Measurements from ENCODE around the gene SELENOM.

The SELENOM gene

DNA sequence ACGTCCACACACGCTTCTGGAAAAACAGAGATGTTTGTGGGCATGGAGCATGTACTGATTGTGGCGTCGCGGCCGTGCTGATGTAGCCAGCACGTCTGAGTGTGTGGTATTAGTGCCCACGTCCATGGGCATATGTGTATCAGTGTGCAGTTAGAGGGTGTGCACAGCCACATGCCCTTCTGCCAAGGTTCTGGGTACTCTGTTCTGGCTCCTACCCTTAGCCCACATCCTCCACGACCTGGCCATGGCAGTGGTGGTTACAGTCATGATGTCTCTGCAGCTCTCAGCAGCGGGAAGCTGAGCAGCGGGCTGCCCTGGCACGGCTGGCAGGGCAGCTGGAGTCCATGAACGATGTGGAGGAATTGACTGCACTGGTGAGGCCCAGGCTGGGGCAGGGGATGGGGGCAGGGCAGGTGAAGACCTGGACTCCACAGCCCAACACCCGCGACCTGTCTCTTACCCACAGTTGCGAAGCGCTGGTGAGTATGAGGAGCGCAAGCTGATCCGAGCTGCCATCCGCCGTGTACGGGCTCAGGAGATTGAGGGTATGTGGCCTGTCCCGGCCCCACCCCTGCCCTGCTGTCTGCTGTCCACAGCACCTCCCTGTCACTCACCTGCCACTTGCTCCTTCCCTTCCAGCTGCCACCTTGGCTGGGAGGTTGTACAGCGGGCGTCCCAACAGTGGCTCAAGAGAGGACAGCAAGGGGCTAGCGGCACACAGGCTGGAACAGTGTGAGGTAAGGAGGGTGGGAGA is 19.0 kb downstream of the SELENOM start:
- TF ChIP-seq, protein P1, sequence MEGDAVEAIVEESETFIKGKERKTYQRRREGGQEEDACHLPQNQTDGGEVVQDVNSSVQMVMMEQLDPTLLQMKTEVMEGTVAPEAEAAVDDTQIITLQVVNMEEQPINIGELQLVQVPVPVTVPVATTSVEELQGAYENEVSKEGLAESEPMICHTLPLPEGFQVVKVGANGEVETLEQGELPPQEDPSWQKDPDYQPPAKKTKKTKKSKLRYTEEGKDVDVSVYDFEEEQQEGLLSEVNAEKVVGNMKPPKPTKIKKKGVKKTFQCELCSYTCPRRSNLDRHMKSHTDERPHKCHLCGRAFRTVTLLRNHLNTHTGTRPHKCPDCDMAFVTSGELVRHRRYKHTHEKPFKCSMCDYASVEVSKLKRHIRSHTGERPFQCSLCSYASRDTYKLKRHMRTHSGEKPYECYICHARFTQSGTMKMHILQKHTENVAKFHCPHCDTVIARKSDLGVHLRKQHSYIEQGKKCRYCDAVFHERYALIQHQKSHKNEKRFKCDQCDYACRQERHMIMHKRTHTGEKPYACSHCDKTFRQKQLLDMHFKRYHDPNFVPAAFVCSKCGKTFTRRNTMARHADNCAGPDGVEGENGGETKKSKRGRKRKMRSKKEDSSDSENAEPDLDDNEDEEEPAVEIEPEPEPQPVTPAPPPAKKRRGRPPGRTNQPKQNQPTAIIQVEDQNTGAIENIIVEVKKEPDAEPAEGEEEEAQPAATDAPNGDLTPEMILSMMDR (conservative IDR thresholded peaks at IDR 0.05; ENCODE audit: control insufficient read depth, insufficient read depth, low read depth, low read length): no peak
- no peak overlapping the region for H3K4me3 ChIP-seq (ENCODE audit: control insufficient read depth, low read depth, low read length)
- DNase-seq (ENCODE audit: low read depth): no peak

DNA sequence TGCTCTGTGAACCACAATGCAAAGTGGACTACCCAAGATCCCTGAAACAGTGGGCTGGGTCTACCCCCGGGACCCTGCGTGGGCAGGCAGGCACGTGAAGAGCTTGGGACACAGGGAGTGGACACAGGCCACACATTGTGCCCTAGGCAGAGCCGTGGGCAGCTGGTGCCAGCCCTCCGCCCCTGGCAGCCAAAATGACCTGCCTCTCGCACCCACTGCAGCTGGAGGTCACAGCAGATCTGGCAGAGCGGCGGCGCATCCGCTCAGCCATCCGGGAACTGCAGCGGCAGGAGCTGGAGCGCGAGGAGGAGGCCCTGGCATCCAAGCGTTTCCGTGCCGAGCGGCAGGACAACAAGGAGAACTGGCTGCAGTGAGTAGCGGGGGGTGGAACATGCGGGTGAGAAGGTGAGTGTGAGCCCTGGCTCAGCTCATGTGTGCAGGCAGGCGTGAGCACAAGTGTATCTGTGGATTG is 19.6 kb downstream of the SELENOM start:
- no peak overlapping the region for H3K4me3 ChIP-seq (ENCODE audit: control insufficient read depth, low read depth, low read length)

DNA sequence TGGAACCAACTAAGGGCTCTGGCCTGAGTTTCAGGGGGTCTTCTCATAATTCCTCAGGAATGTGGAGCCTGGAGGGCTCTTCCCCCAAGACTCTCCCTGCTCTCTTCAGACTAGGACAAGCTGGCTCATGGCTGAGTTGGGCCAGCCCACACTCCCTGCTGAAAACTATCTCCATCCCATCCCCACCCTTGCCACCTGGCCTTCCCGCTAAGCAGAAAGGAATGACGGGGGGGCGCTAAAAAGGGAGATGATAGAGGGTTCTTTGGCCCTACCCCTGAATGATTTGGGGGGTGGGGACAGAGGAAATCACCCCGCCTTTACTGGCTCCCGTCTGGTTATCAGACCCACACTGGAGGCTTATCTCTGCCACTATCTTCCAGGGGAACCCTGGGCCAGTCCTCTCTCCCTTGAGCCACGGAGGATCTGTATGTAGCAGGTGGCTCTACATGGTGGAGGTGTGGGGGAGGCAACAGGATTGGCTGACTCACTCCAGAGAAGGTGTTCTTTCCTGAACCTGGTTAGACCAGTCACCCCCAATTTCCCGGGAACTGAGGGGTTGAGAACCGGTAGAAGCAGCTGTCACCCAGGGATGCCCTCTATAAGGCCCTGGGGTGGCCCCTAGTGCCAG is 20.6 kb downstream of the SELENOM start:
- no peak overlapping the region for H3K4me3 ChIP-seq (ENCODE audit: control insufficient read depth, low read depth, low read length)
- TF ChIP-seq, protein P1 (conservative IDR thresholded peaks at IDR 0.05; ENCODE audit: control insufficient read depth, insufficient read depth, low read depth, low read length): no peak
- DNase-seq (ENCODE audit: low read depth): no peak

More for the DNA sequence above, 19.6 kb downstream of the SELENOM start:
- DNase-seq (ENCODE audit: low read depth): no peak
- TF ChIP-seq, protein P1 (conservative IDR thresholded peaks at IDR 0.05; ENCODE audit: control insufficient read depth, insufficient read depth, low read depth, low read length): no peak

DNA sequence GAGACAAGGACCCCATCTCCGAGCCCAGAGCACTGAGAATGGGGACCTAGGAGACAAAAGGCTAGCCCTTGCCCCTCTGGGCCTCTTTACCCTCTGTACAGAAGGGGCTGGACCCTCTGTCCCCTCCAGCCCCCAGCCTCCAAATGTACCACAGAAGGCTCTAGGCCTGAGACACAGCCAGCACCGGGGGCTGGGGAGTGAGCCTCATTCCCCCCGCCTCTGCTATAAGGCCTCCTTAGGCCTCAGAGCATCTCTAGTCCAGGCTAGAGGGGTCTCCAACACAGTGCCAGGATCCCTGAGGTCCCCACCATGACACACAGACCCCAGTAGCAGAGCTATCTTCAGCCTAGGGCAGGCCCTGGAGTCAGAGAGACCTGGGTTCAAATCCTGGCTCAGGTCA is 21.4 kb downstream of the SELENOM start:
- H3K4me3 ChIP-seq (ENCODE audit: control insufficient read depth, low read depth, low read length): no peak overlapping the region
- DNase-seq (ENCODE audit: low read depth): no peak
- TF ChIP-seq, protein P1 (conservative IDR thresholded peaks at IDR 0.05; ENCODE audit: control insufficient read depth, insufficient read depth, low read depth, low read length): no peak

DNA sequence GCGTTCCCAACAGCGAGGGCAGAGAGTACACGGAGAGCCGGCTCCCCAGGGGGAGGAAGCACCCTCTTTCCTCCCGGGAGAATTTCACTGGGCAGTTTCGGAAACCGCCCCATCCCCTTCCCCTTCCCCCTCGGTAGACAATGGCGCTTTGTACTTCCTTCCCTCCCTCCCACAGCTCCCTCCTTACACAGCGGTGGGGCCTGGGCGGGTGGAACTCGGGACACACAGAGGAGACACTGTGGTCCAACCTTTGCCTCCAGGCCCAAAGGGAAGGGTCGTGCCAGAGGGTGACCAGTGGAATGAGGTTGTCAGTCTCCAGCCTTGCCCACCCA is 21.9 kb downstream of the SELENOM start:
- TF ChIP-seq, protein P1 (conservative IDR thresholded peaks at IDR 0.05; ENCODE audit: control insufficient read depth, insufficient read depth, low read depth, low read length): no peak
- no peak for DNase-seq (ENCODE audit: low read depth)
- peak overlapping the region; percentile 92 for H3K4me3 ChIP-seq (ENCODE audit: control insufficient read depth, low read depth, low read length)

DNA sequence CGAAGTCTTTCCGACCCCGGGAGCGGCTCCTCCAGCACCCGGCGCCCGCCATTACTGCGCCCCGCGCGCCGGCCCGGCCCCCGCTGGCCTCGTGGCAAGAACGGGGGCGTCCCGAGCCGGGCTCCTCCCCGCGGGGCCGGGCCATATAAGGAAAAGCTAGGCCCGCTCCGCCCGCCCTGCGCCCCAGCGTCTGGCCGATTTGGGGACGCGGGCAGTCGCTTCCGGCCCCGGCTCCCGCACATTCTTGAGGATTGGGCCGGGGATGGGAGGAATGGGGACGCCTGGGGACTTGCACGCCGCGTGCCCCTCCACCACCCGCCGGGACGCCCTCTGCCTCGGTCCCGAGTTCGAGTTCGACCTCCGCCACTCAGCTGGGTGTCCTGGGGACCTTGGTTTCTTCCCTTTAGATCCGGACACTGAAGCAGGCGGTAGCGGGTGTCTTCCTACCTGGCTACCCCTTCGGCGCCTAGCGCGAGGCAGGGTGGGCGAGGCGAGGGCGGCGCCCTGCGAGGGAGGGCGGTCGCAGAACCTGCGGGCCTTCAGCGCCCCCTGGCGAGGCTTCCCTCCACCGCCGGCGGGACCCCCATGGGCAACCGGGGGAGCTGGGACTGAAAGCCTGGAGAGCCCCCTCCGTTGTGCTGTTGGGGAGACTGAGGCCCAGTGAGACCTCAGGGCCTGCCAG is 22.4 kb downstream of the SELENOM start:
- TF ChIP-seq, protein P1 (conservative IDR thresholded peaks at IDR 0.05; ENCODE audit: control insufficient read depth, insufficient read depth, low read depth, low read length): peak; percentile 56
- peak overlapping the region; percentile 92 for H3K4me3 ChIP-seq (ENCODE audit: control insufficient read depth, low read depth, low read length)
- peak; percentile 66 for DNase-seq (ENCODE audit: low read depth)
